K562 (cell line): ENCODE results near the gene SIGLEC5. TPM values are rescaled to one million over a fixed set of nuclear protein-coding genes. Genes with fewer than 3 reads are reported as not detected.

Source experiments
- E4F1 ChIP-seq: fragments of 250-450 bp; sonication (Bioruptor Pico); IDR thresholded peaks from 2 replicates; pipeline ENCODE4 v1.5.0; 2021; ENCODE audit warnings: mild to moderate bottlenecking, borderline replicate concordance
- PCBP2 ChIP-seq: fragments of 200-400 bp; formaldehyde crosslinking; IDR thresholded peaks from 2 replicates; pipeline ENCODE4 v1.6.1; 2018; ENCODE audit warnings: low read length, low read depth, mild to moderate bottlenecking, moderate library complexity; ENCODE audit not compliant: poor library complexity, severe bottlenecking
- POU5F1 ChIP-seq: fragments of 150-350 bp; IDR thresholded peaks from 2 replicates; pipeline ENCODE4 v1.6.1; 2014; ENCODE audit warnings: borderline replicate concordance, low read length, low read depth, mild to moderate bottlenecking; ENCODE audit not compliant: partially characterized antibody
- RERE ChIP-seq: sonication (generic); formaldehyde crosslinking; IDR thresholded peaks from 2 replicates; pipeline ENCODE4 v1.8.0; 2023; ENCODE audit warnings: missing genetic modification reagents, mild to moderate bottlenecking, borderline replicate concordance
- SRSF7 ChIP-seq: fragments of 200-400 bp; formaldehyde crosslinking; optimal IDR thresholded peaks from 2 replicates; pipeline ENCODE3; 2017; ENCODE audit warnings: mild to moderate bottlenecking, low read depth, low read length
- ZNF140 ChIP-seq: fragments of 250-450 bp; sonication (Bioruptor Pico); IDR thresholded peaks from 2 replicates; pipeline ENCODE4 v1.8.0; 2021; ENCODE audit warnings: moderate library complexity, mild to moderate bottlenecking, inconsistent platforms
- ZNF24 ChIP-seq: fragments of 450-650 bp; IDR thresholded peaks from 2 replicates; pipeline ENCODE4 v1.6.1; 2016
- ZNF274 ChIP-seq: IDR thresholded peaks from 2 replicates; pipeline ENCODE4 v1.6.1; 2011; ENCODE audit warnings: low read depth, mild to moderate bottlenecking, low read length, moderate library complexity, borderline replicate concordance
- ZNF354B ChIP-seq: fragments of 250-450 bp; sonication (Bioruptor Pico); IDR thresholded peaks from 2 replicates; pipeline ENCODE4 v1.4.0; 2020
- ZNF830 ChIP-seq: fragments of 250-450 bp; sonication (Bioruptor Pico); IDR thresholded peaks from 2 replicates; pipeline ENCODE4 v1.5.0; 2021; ENCODE audit warnings: mild to moderate bottlenecking
- polyA plus RNA-seq, 8 experiments: library from polyadenylated mRNA; depleted of rRNA in 4 of 8; stranded (reverse) in 5 of 8; unstranded in 3 of 8; fragments of >200 nt; fragmentation: Nextera tagmentation in 2 of 8; fragmentation: Illumina TruSeq in 1 of 8; extraction: Ambion mirVana in 2 of 8; extraction: Trizol in 1 of 8; gene quantifications; 2 replicates each; pipeline versions ENCODE4 v1.2.1 to v1.2.3, GENCODE V29; 2011 to 2014; ENCODE audit warnings: inconsistent platforms in 1 of 8, missing spikeins in 1 of 8
- total RNA-seq, 7 experiments: library from RNA; depleted of rRNA in 6 of 7; stranded (reverse); fragments of >200 nt in 6 of 7; fragmentation: Illumina TruSeq in 2 of 7; extraction: Trizol in 2 of 7; gene quantifications; 2 replicates each; pipeline versions ENCODE4 v1.2.1 to v1.2.3, GENCODE V29; 2011 to 2021; ENCODE audit warnings: low replicate concordance in 1 of 7

Gene SIGLEC5
- total and polyA plus RNA-seq, 9 of the 15 experiments (the other 6 are each of a cell fraction or from before 2014, with no cell fraction given), result 0.14 TPM; not detected in 8

- TF ChIP-seq RERE (CRISPR knock-in tag), result no peak
- TF ChIP-seq E4F1, result no peak
- no peak for TF ChIP-seq ZNF830 (CRISPR knock-in tag)
- no peak for TF ChIP-seq ZNF354B
- TF ChIP-seq POU5F1, result no peak
- no peak for TF ChIP-seq ZNF24
- TF ChIP-seq ZNF140 (CRISPR knock-in tag), result no peak
- TF ChIP-seq PCBP2, result no peak
- peak; percentile 90 for TF ChIP-seq ZNF274
- TF ChIP-seq SRSF7, result no peak
Measured at GRCh38 chr19:51587264-51588191, 42.7 kb downstream of the SIGLEC5 start (continued).
